Activated CD4-positive, alpha-beta T cell treated with anti-CD3 and anti-CD28 coated beads, Interleukin-2, amount 10 ng/mL, durations not matched to agents 24 days and 14 days (primary cell): ENCODE data around the gene C20orf141. TPM values are rescaled to one million over a fixed set of nuclear protein-coding genes. Genes with fewer than 3 reads are reported as not detected.
A peak's percentile ranks its signal among the peaks of the same experiment; 100 is the strongest.

ENCODE experiments used
- DNase-seq: peaks from one replicate; pipeline ENCODE4 v3.0.0; 2022
- H3K27ac Mint-ChIP-seq: one replicate; pipeline ENCODE4 v1.8.0; 2022; ENCODE audit warnings: mild to moderate bottlenecking, mixed read lengths
- H3K27me3 Mint-ChIP-seq: one replicate; pipeline ENCODE4 v1.8.0; 2022; ENCODE audit warnings: mixed read lengths
- H3K36me3 Mint-ChIP-seq: one replicate; pipeline ENCODE4 v1.8.0; 2022; ENCODE audit warnings: low read depth, mild to moderate bottlenecking, mixed read lengths
- H3K4me1 Mint-ChIP-seq: one replicate; pipeline ENCODE4 v1.8.0; 2021; ENCODE audit warnings: mixed read lengths
- H3K4me3 Mint-ChIP-seq: one replicate; pipeline ENCODE4 v1.8.0; 2022; ENCODE audit warnings: mild to moderate bottlenecking, moderate library complexity, mixed read lengths
- H3K9me3 Mint-ChIP-seq: one replicate; pipeline ENCODE4 v1.8.0; 2021; ENCODE audit warnings: mixed read lengths
- intact Hi-C: fragments of 100-400 bp; cut with micrococcal nuclease; formaldehyde crosslinking; loops from one replicate; pipeline ENCODE4 v1.15.1; 2023
- total RNA-seq: library from RNA; stranded (reverse); gene quantifications from 2 replicates; pipeline ENCODE4 v1.2.3, GENCODE V29; 2022

C20orf141 gene
- total RNA-seq, 1 donor from 2014 or later: not detected

GRCh38 chr20:2838847-2839671 is 24.3 kb downstream of the C20orf141 start:
- Mint-ChIP-seq H3K27me3 (peaks cover 3% of the 10 kb centered on the region), H3K27ac (peak overlapping the region; percentile 91), H3K36me3 (peaks cover 36% of the 10 kb centered on the region), H3K4me3 (peak overlapping the region; percentile 80), H3K4me1 (peaks cover 17% of the 10 kb centered on the region), H3K9me3 (peaks cover 4% of the 10 kb centered on the region)
- intact Hi-C loops: no loop called here
- no peak for DNase-seq

- peaks cover 1% of the 10 kb centered on the region for H3K27me3 Mint-ChIP-seq
- DNase-seq: no peak
- intact Hi-C loops: loop anchor here (1.0 to 5.0 kb wide), 3 partner anchors 34 to 367 kb away; partner anchors contain the start of genes NOP56, PTPRA and SNRPB
- peaks cover 18% of the 10 kb centered on the region for H3K4me1 Mint-ChIP-seq
- peak overlapping the region; percentile 91 for H3K27ac Mint-ChIP-seq
- peak overlapping the region; percentile 80 for H3K4me3 Mint-ChIP-seq
- peaks cover 4% of the 10 kb centered on the region for H3K9me3 Mint-ChIP-seq
- H3K36me3 Mint-ChIP-seq: peaks cover 34% of the 10 kb centered on the region
Observed at GRCh38 chr20:2839732-2840137, 24.9 kb downstream of the C20orf141 start.

GRCh38 chr20:2840138-2840966 is 25.6 kb downstream of the C20orf141 start, which contains the start of the genes PCED1A and VPS16:
Gene PCED1A (minus strand): TSS chr20:2840655. CDS start chr20:2839912, 743 bp downstream.
Gene VPS16 (plus strand): TSS chr20:2840745. CDS start chr20:2840775, 30 bp downstream.
- Mint-ChIP-seq H3K4me3 (peak within 1 kb of the TSS; percentile 91), H3K4me1 (peaks cover 20% of the 10 kb centered on the region), H3K36me3 (peaks cover 31% of the 10 kb centered on the region), H3K27me3 (peaks cover 1% of the 10 kb centered on the region), H3K27ac (peak within 1 kb of the TSS; percentile 91), H3K9me3 (peaks cover 4% of the 10 kb centered on the region)
- intact Hi-C loops: loop anchor here (1.0 to 5.0 kb wide), 3 partner anchors 33 to 368 kb away; partner anchors contain the start of genes NOP56, PTPRA and SNRPB
- DNase-seq: peak; percentile 97

GRCh38 chr20:2840967-2841531 is 26.3 kb downstream of the C20orf141 start:
- Mint-ChIP-seq H3K36me3 (peaks cover 31% of the 10 kb centered on the region), H3K4me1 (peaks cover 23% of the 10 kb centered on the region), H3K4me3 (peak overlapping the region; percentile 91), H3K9me3 (peaks cover 4% of the 10 kb centered on the region), H3K27ac (peak overlapping the region; percentile 87), H3K27me3 (peaks cover 1% of the 10 kb centered on the region)
- peak; percentile 85 for DNase-seq
- intact Hi-C loops: loop anchor here (1.0 to 5.0 kb wide), 3 partner anchors 32 to 369 kb away; partner anchors contain the start of genes NOP56, PTPRA and SNRPB

GRCh38 chr20:2845607-2846006 is 30.8 kb downstream of the C20orf141 start:
- peaks cover 15% of the 10 kb centered on the region for H3K4me1 Mint-ChIP-seq
- H3K36me3 Mint-ChIP-seq: peaks cover 13% of the 10 kb centered on the region
- intact Hi-C loops: no loop called here
- H3K9me3 Mint-ChIP-seq: no peaks in the 10 kb centered on the region
- H3K27me3 Mint-ChIP-seq: no peaks in the 10 kb centered on the region
- no peak overlapping the region for H3K27ac Mint-ChIP-seq
- H3K4me3 Mint-ChIP-seq: no peak overlapping the region
- DNase-seq: no peak

GRCh38 chr20:2846698-2847097 is 31.9 kb downstream of the C20orf141 start:
- Mint-ChIP-seq H3K9me3 (no peaks in the 10 kb centered on the region), H3K4me3 (no peak overlapping the region), H3K27ac (no peak overlapping the region), H3K36me3 (peaks cover 11% of the 10 kb centered on the region), H3K27me3 (no peaks in the 10 kb centered on the region), H3K4me1 (peaks cover 14% of the 10 kb centered on the region)
- intact Hi-C loops: no loop called here
- no peak for DNase-seq

GRCh38 chr20:2847802-2848201 is 33.0 kb downstream of the C20orf141 start:
- no peak for DNase-seq
- intact Hi-C loops: no loop called here
- H3K27ac Mint-ChIP-seq: no peak overlapping the region
- no peaks in the 10 kb centered on the region for H3K27me3 Mint-ChIP-seq
- H3K9me3 Mint-ChIP-seq: no peaks in the 10 kb centered on the region
- H3K4me1 Mint-ChIP-seq: peaks cover 23% of the 10 kb centered on the region
- H3K4me3 Mint-ChIP-seq: no peak overlapping the region
- peaks cover 11% of the 10 kb centered on the region for H3K36me3 Mint-ChIP-seq

GRCh38 chr20:2849529-2849928 is 34.7 kb downstream of the C20orf141 start:
- H3K9me3 Mint-ChIP-seq: no peaks in the 10 kb centered on the region
- no peak overlapping the region for H3K27ac Mint-ChIP-seq
- H3K4me1 Mint-ChIP-seq: peaks cover 24% of the 10 kb centered on the region
- H3K27me3 Mint-ChIP-seq: no peaks in the 10 kb centered on the region
- H3K4me3 Mint-ChIP-seq: no peak overlapping the region
- peaks cover 7% of the 10 kb centered on the region for H3K36me3 Mint-ChIP-seq
- no peak for DNase-seq
- intact Hi-C loops: no loop called here

GRCh38 chr20:2851086-2851485 is 36.3 kb downstream of the C20orf141 start:
- peaks cover 4% of the 10 kb centered on the region for H3K36me3 Mint-ChIP-seq
- intact Hi-C loops: loop anchor here (5.0 kb wide), 1 partner anchor 99 kb away; no protein-coding TSS in a partner anchor
- peaks cover 20% of the 10 kb centered on the region for H3K4me1 Mint-ChIP-seq
- H3K27ac Mint-ChIP-seq: no peak overlapping the region
- no peaks in the 10 kb centered on the region for H3K9me3 Mint-ChIP-seq
- DNase-seq: no peak
- no peaks in the 10 kb centered on the region for H3K27me3 Mint-ChIP-seq
- H3K4me3 Mint-ChIP-seq: no peak overlapping the region

GRCh38 chr20:2858591-2858990 is 43.8 kb downstream of the C20orf141 start:
- DNase-seq: no peak
- H3K4me3 Mint-ChIP-seq: no peak overlapping the region
- H3K4me1 Mint-ChIP-seq: peaks cover 1% of the 10 kb centered on the region
- intact Hi-C loops: no loop called here
- H3K36me3 Mint-ChIP-seq: peaks cover 10% of the 10 kb centered on the region
- no peaks in the 10 kb centered on the region for H3K9me3 Mint-ChIP-seq
- no peaks in the 10 kb centered on the region for H3K27me3 Mint-ChIP-seq
- H3K27ac Mint-ChIP-seq: no peak overlapping the region

- no peaks in the 10 kb centered on the region for H3K27me3 Mint-ChIP-seq
Observed at GRCh38 chr20:2859330-2860121, 44.7 kb downstream of the C20orf141 start.

GRCh38 chr20:2864626-2865025 is 49.8 kb downstream of the C20orf141 start:
- Mint-ChIP-seq H3K27me3 (no peaks in the 10 kb centered on the region), H3K4me3 (no peak overlapping the region), H3K27ac (no peak overlapping the region), H3K36me3 (peaks cover 27% of the 10 kb centered on the region), H3K9me3 (no peaks in the 10 kb centered on the region), H3K4me1 (peaks cover 16% of the 10 kb centered on the region)
- DNase-seq: no peak
- intact Hi-C loops: no loop called here

More at GRCh38 chr20:2859330-2860121, 44.7 kb downstream of the C20orf141 start:
- DNase-seq: no peak
- no peak overlapping the region for H3K27ac Mint-ChIP-seq
- intact Hi-C loops: no loop called here
- no peak overlapping the region for H3K4me3 Mint-ChIP-seq
- H3K9me3 Mint-ChIP-seq: no peaks in the 10 kb centered on the region
- H3K4me1 Mint-ChIP-seq: peaks cover 1% of the 10 kb centered on the region
- H3K36me3 Mint-ChIP-seq: peaks cover 13% of the 10 kb centered on the region

- no peak overlapping the region for H3K4me3 Mint-ChIP-seq
- no peaks in the 10 kb centered on the region for H3K9me3 Mint-ChIP-seq
- H3K27ac Mint-ChIP-seq: peak overlapping the region; percentile 56
- intact Hi-C loops: no loop called here
- H3K27me3 Mint-ChIP-seq: no peaks in the 10 kb centered on the region
- no peak for DNase-seq
- peaks cover 27% of the 10 kb centered on the region for H3K36me3 Mint-ChIP-seq
- H3K4me1 Mint-ChIP-seq: peaks cover 16% of the 10 kb centered on the region
Observed at GRCh38 chr20:2865101-2865500, 50.3 kb downstream of the C20orf141 start.
